ENCODE results near the gene DIP2B.
"Not testable (repeated sequence)": the region's sequence is repeated elsewhere in the genome, so short reads cannot be mapped to it uniquely, and the experiment has no call there.

DNA sequence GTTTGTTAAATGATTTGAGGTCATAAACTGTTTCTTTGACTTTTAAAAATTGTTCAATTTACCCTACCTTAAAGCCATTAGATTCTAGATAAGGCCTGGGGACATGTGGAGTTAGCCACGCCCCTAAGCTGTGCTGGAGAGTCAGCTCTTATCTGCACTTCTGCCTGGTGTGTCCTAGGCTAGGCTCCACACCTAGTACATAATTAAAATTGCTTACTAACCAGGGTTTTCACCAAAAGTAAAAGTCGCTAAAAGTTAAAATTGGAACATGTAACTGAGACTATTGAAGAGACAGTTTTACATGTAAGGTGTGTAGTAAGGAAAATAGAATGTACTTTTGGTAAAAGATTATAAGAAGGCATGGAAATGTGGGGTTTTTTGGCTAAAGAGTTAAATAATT lies 264.0 kb downstream of the DIP2B start:
- TF ChIP-seq, protein P1, sequence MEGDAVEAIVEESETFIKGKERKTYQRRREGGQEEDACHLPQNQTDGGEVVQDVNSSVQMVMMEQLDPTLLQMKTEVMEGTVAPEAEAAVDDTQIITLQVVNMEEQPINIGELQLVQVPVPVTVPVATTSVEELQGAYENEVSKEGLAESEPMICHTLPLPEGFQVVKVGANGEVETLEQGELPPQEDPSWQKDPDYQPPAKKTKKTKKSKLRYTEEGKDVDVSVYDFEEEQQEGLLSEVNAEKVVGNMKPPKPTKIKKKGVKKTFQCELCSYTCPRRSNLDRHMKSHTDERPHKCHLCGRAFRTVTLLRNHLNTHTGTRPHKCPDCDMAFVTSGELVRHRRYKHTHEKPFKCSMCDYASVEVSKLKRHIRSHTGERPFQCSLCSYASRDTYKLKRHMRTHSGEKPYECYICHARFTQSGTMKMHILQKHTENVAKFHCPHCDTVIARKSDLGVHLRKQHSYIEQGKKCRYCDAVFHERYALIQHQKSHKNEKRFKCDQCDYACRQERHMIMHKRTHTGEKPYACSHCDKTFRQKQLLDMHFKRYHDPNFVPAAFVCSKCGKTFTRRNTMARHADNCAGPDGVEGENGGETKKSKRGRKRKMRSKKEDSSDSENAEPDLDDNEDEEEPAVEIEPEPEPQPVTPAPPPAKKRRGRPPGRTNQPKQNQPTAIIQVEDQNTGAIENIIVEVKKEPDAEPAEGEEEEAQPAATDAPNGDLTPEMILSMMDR (conservative IDR thresholded peaks at IDR 0.05; ENCODE audit: low read length) = not testable (repeated sequence)
- not testable (repeated sequence) for TF ChIP-seq EZH2phosphoT487 (IDR thresholded peaks at IDR 0.05; ENCODE audit: borderline replicate concordance, low read depth, low read length)
